HG03432 (cell line): ENCODE results near the gene CTNNB1.
"Not testable (repeated sequence)": the region's sequence is repeated elsewhere in the genome, so short reads cannot be mapped to it uniquely, and the experiment has no call there.

Experiments
- ATAC-seq: cut with Tn5 transposase; IDR thresholded peaks from one replicate; pipeline ENCODE4 v1.9.1; 2021; ENCODE audit warnings: mild to moderate bottlenecking, moderate library complexity; ENCODE audit not compliant: unreplicated experiment

CTNNB1 gene

DNA sequence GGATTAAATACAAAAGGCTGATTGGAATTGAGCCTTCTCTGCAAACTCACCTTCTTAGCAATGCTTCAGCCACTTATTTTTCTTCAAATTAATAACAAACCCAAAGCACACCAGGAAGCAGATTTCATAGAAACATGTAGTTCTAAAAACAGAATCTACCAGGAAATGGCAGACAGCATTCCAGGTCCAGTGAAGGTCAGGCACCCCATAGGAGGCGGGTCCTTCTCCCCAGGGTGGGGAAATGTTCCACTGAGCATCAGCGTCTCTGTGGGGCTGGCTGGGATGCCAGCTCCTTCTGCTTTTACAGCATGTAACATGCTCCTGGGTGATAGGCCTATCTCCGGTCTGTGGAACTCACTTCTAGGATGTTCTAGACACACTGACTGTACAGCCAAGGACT, 49.2 kb downstream of the CTNNB1 start:
- ATAC-seq: no peak

GRCh38 chr3:41249318-41249717, 50.0 kb downstream of the CTNNB1 start:
- no peak for ATAC-seq

DNA sequence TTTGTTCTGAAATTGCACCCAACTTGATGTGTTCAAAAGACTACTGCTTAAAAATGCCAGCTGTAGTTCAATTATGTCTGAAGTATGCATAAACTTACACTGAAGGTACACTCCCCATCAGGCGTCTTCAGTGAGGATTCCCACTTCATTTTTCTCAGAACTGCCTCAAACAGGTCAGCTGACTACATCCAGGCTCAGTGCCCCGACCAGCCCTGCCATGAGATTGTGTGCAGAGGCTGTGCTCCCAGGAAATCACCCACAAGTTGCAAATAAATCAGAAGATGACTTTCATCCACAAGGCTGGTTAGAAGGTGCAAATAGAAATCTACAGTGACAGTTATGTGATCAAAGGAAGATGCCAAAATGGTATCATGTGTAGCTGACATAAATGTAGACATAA, 51.5 kb downstream of the CTNNB1 start:
- no peak for ATAC-seq

- ATAC-seq: no peak
Measured at GRCh38 chr3:41251593-41251992, 52.3 kb downstream of the CTNNB1 start.

DNA sequence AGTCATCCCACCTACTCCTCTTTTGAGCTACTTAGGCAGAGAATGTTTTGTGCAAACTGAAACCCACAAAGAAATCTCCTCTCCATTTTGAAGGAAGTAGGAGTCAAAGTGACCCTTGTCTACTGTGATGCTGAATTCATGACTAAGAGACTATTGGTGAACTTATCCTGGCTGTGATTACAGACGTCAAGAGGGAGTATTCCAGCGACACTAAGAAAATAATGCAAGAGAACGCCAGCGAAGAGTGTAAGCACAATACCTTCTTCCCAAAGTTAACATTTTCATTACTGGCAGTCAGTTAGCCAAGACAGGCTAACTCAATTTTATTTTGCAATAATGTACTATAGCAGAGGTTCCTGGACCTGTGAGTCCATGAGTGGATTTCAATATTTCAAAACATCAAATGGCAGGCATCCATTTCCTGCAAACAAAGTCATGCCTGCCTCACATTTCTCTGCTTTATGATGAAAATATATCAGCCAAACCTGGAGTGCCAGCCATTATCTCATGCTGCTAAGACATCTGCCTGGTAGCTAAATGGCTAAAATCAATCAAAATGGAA, 59.0 kb downstream of the CTNNB1 start:
- no peak for ATAC-seq

DNA sequence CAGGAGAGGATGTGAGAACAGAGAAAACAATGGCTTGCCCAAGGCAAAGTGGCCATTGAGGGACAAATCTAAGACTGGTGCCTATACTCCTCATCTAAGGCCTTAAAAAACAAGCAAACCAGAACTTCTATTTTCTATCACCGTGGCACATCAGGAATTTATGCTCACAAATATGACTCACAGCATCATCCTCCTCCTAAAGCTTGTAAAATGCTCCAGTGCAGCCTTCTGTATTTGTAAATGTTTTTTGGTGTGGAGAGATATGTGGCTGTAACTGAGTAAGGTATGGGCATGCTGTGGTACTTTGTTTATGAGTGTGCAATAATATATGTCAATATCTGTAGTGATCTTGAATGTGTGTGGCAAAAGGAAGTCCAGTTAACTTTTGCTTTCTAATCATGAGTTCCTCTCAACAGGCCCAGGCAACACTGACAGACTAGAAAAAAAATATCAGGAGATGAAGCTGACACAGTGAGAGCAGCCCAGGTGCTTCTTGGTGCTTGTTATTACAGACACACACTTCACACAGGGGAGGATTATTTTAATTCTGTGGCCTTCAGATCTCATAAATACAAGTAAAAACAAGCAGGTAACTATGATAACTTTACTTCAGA, 60.3 kb downstream of the CTNNB1 start:
- no peak for ATAC-seq

DNA sequence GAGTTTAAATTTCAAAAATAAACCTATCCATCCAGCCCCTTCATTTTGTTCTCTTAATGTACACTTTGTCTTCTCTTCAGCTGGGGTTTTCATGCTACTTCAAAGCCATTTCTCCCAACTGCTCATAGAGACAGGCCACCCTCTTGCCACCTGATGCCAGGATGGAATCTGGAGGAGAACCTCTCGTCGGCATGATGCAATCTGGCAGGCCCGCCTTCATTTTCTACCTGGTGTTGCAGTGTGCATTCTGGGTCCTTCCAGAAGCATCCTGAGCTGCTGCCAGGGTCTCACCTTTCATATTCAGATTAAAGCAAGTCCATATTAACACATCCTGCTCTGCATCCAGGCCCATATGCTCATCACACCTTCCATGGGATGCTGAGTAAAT, 60.8 kb downstream of the CTNNB1 start:
- no peak for ATAC-seq

GRCh38 chr3:41265011-41265545, 65.8 kb downstream of the CTNNB1 start:
- ATAC-seq: no peak

- no peak for ATAC-seq
Measured at GRCh38 chr3:41265823-41266273, 66.5 kb downstream of the CTNNB1 start.

GRCh38 chr3:41267975-41268640, 68.8 kb downstream of the CTNNB1 start:
- ATAC-seq: no peak

GRCh38 chr3:41272667-41273066, 73.4 kb downstream of the CTNNB1 start:
- ATAC-seq: no peak

- no peak for ATAC-seq
Measured at GRCh38 chr3:41274944-41275668, 75.8 kb downstream of the CTNNB1 start.

DNA sequence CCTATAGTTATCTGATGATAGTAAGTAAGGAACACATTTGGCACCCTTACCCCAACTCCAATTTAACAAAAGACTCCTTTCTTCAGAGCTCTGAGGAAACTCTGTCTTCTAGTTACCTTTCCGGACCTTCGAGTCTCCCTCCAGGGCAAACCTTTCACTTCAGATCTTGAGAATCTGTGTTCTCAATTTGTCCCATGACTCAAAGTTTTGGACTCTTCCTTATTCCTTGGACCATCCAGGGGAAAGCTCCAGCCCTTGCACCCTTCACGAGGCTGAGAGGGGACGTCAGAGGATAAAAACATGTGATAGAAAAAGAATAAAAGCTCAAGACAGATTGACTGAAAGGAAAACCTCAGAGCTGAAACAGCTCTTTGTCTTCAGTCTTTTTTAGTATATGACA, 76.9 kb downstream of the CTNNB1 start:
- ATAC-seq: no peak

DNA sequence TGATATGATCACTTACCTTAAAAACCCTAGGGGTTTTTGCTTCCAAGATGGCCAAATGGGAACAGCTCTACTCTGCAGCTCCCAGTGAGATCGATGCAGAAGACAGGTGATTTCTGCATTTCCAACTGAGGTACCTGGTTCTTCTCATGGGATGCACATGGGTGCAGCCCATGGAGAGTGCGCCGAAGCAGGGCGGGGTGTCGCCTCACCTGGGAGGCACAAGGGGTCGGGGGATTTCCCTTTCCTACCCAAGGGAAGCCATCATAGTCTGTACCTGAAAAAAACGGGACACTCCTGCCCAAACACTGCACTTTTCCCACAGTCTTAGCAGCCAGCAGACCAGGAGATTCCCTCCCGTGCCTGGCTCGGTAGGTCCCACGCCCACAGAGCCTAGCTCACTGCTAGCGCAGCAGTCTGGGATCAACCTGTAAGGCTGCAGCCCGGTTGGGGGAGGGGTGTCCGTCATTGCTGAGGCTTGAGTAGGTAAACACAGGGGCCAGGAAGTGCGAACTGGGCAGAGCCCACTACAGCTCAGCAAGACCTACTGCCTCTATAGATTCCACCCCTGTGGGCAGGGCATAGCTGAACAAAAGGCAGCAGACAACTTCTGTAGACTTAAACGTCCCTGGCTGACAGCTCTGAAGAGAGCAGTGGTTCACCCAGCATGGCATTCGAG, 78.6 kb downstream of the CTNNB1 start:
- ATAC-seq: no peak

- not testable (repeated sequence) for ATAC-seq
Measured at GRCh38 chr3:41284934-41285333, 85.6 kb downstream of the CTNNB1 start.

DNA sequence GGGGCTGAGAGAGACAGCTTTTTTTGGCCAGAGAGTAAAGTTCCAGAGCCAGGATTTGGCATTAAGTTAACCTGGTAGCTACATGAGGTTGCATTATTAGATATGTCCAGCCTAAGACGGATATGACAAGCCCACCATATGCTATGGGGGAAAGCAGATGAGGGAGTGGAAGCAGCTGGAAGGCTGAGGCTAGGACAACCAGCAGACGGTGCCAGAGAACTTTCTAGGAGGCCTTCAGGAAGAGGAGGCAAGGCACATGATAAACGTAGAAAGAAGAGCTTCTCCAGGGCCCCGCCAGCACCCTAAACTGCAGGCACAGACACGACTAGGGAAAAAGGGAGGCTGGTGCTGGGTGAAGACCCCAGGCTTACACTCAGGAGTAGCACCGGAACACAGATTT, 87.0 kb downstream of the CTNNB1 start:
- ATAC-seq: no peak

DNA sequence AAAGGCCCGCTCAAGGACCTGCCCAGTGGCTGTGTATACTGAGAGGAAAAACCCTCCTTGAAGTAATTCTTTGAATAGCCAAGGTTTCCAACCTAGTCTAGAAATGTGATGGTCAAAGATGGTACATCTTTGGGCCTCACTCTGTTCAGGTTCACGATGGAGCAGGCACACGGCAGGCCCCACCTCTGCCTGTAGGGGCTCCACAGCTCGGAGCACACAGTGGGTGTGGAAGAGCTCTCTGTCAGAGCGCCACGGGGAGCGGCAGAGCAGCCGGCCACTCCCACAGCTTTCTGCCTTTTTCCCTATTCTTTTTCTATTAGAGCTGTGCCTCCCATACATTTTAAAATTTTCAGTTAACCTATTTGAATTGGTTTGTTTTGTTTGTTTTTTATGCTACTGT, 89.5 kb downstream of the CTNNB1 start:
- ATAC-seq: no peak
